Pancreas (tissue), 10 donors: Measurements from ENCODE around the gene EPG5. TPM values are rescaled to one million over a fixed set of nuclear protein-coding genes. Genes with fewer than 3 reads are reported as not detected.

Experiments used
- ATAC-seq, 4 donors: fragments of 200-7000 bp; cut with Tn5 transposase; one replicate each; pipeline versions ENCODE4 v1.8.0 to v1.9.1; 2020; ENCODE audit warnings: mild to moderate bottlenecking in 4 of 4, moderate library complexity in 4 of 4
- DNase-seq, 6 donors: peaks; one replicate each; pipeline ENCODE4 v3.0.0-alpha.2; 2020
- FAIRE-seq: peaks from 2 replicates; lab custom pipeline; 2012; peaks lifted over from hg19 to GRCh38; lab: Jason Lieb, UNC
- H3K27ac ChIP-seq, 4 donors: fragments of 200-600 bp; sonication (generic); 1 replicate in 3 of 4; 2 replicates in 1 of 4; pipeline versions ENCODE4 v1.5.0 to v1.8.0; 2020
- H3K27me3 ChIP-seq, 4 donors: fragments of 200-600 bp; one replicate each; pipeline ENCODE4 v1.8.0; 2021
- H3K36me3 ChIP-seq, 3 donors: fragments of 200-600 bp; sonication (generic) in 1 of 3; one replicate each; pipeline versions ENCODE4 v1.5.0 to v1.8.0; 2020 to 2021
- H3K4me1 ChIP-seq, 3 donors: fragments of 200-600 bp; one replicate each; pipeline ENCODE4 v1.8.0; 2021
- H3K4me3 ChIP-seq, 4 donors: fragments of 200-600 bp; sonication (generic) in 2 of 4; one replicate each; pipeline versions ENCODE4 v1.5.0 to v1.8.0; 2020 to 2021
- H3K9me3 ChIP-seq, 4 donors: fragments of 200-600 bp; one replicate each; pipeline ENCODE4 v1.8.0; 2021
- WGBS, 2 donors: extraction: QIAGEN DNeasy Blood & Tissue Kit; methylation state at CpG; one replicate each; pipeline ENCODE4 v1.1.7; 2013; 5-methylcytosine and 5-hydroxymethylcytosine counted together
- intact Hi-C, 3 donors: fragments of 100-400 bp; cut with DNase I; formaldehyde crosslinking; loops; one replicate each; pipeline versions ENCODE4 v1.11.1 to v1.14.2; 2022
- polyA plus RNA-seq, 2 donors: library from polyadenylated mRNA; stranded (reverse); fragments of 200-250 nt; gene quantifications; one replicate each; pipeline ENCODE4 v1.2.3, GENCODE V29; 2013
- total RNA-seq, 6 donors: library from RNA; stranded (reverse); fragmentation: NEBNext Ultra II Directional in 4 of 6; extraction: Animal tissue kit (Norgen Biotek cat#: 25700) in 4 of 6; gene quantifications; one replicate each; pipeline versions ENCODE4 v1.2.1 to v1.2.4, GENCODE V29; 2021 to 2023
- TF ChIP-seq, protein P1 (sequence below), 4 donors: fragments of 200-600 bp; sonication (generic) in 3 of 4; IDR thresholded peaks; one replicate each; pipeline versions ENCODE4 v1.5.0 to v1.8.0; 2021; ENCODE audit warnings: antibody characterized with exemption in 4 of 4
- donor health status: healthy with polysubstance abuse.
- donor health status: DM: no; HTN: no; CAD: no; lungs with moderate emphysema.
- donor health status: DM: no; HTN: no; CAD: no.
- donor health status: control.
- donor health status: control.
- donor health status: Bipolar disorder and iron deficiency.
- donor health status: DM: yes; HTN: yes; CAD: no.
- donor health status: DM: no; HTN: no; CAD: no.
- donor health status: DM: no; HTN: no; CAD: no.
- donor health status: DM: yes; HTN: yes; CAD: no.

The EPG5 gene
- total and polyA plus RNA-seq, 8 donors: 4.9 to 18.4 (median 10.1) TPM

DNA sequence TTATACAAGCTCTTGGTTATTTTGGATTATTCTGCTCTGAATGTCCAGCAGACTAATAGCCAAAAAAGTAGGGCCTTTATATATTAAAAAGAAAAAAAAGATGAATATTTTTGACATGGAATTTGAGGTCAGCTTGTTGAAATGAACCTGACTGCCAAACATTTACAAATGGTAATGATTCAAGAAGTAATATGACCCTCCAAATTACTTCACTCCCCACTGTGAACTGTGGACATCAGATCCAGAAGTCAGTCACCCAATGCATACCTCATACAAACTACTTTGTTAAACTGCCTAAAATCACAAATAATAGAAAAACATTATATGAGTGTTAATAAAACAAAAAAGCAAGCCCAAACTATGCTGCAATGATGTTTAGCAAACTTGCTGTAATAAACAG, 10.0 kb downstream of the EPG5 start:
- FAIRE-seq (no peak), ATAC-seq (no peak), DNase-seq (no peak)
- Histone ChIP-seq H3K27ac (no peak overlapping the region), H3K9me3 (no peaks in the 10 kb centered on the region), H3K4me1 (peaks cover 0 to 3% (median 0%) of the 10 kb centered on the region in 3 donors), H3K36me3 (peaks cover 0 to 24% (median 4%) of the 10 kb centered on the region in 3 donors), H3K4me3 (no peak overlapping the region), H3K27me3 (no peaks in the 10 kb centered on the region)
- TF ChIP-seq, protein P1, sequence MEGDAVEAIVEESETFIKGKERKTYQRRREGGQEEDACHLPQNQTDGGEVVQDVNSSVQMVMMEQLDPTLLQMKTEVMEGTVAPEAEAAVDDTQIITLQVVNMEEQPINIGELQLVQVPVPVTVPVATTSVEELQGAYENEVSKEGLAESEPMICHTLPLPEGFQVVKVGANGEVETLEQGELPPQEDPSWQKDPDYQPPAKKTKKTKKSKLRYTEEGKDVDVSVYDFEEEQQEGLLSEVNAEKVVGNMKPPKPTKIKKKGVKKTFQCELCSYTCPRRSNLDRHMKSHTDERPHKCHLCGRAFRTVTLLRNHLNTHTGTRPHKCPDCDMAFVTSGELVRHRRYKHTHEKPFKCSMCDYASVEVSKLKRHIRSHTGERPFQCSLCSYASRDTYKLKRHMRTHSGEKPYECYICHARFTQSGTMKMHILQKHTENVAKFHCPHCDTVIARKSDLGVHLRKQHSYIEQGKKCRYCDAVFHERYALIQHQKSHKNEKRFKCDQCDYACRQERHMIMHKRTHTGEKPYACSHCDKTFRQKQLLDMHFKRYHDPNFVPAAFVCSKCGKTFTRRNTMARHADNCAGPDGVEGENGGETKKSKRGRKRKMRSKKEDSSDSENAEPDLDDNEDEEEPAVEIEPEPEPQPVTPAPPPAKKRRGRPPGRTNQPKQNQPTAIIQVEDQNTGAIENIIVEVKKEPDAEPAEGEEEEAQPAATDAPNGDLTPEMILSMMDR (IDR thresholded peaks at IDR 0.05): no peak
- intact Hi-C loops: loop anchor here in 1 of 3 donors (10.0 kb wide), 1 partner anchor 792 kb away; no protein-coding TSS in a partner anchor

DNA sequence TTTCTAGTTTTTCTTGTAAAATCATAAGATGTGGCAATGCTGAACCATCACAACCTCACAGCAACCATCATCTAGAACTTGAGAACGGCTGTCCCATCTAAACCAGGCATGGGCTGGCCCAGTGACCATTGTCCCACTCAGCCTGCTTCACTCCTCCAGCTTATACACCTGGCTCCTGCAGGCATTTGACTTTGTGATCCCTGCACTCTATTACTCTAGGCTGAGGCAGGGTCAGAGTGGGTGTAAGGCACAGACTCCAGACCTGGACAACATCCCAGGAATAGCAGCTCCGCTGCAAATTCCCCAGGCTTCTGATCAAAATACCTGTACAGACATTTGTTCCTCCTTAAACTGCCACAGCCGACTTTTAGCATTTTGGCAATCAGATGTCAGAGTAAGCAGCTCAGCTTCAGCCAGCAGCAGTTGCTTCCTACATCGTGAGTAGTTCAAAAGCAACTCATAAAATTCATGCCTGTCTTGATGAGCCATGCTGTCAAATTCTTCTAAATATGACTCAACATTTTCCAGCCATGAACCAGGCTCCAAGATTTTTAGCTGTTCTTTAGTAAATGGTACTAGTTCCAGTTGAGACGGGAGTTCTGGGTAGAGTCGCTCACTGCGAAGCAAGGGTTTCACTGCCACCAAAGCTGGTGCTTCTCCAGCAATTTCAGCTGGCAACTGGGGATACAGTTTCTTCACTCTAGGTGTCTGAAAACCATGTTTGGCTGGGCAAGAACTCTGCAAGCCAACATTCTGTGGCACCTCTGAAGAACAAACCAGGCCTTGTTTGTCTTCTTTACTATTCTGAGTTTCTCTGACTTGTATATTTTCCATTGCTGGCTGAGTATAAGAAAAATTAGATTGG, 12.8 kb downstream of the EPG5 start:
- WGBS, 2 donors: 89 to 94% methylated on average over 7 of the region's 7 CpGs
- FAIRE-seq: no peak
- intact Hi-C loops: loop anchor here in 1 of 3 donors (10.0 kb wide), 1 partner anchor 790 kb away; no protein-coding TSS in a partner anchor
- TF ChIP-seq, protein P1 (IDR thresholded peaks at IDR 0.05): no peak
- no peak for ATAC-seq
- Histone ChIP-seq H3K9me3 (no peaks in the 10 kb centered on the region), H3K27ac (no peak overlapping the region), H3K4me3 (no peak overlapping the region), H3K4me1 (no peaks in the 10 kb centered on the region), H3K36me3 (peaks cover 0 to 30% (median 4%) of the 10 kb centered on the region in 3 donors), H3K27me3 (no peaks in the 10 kb centered on the region)
- DNase-seq: no peak

DNA sequence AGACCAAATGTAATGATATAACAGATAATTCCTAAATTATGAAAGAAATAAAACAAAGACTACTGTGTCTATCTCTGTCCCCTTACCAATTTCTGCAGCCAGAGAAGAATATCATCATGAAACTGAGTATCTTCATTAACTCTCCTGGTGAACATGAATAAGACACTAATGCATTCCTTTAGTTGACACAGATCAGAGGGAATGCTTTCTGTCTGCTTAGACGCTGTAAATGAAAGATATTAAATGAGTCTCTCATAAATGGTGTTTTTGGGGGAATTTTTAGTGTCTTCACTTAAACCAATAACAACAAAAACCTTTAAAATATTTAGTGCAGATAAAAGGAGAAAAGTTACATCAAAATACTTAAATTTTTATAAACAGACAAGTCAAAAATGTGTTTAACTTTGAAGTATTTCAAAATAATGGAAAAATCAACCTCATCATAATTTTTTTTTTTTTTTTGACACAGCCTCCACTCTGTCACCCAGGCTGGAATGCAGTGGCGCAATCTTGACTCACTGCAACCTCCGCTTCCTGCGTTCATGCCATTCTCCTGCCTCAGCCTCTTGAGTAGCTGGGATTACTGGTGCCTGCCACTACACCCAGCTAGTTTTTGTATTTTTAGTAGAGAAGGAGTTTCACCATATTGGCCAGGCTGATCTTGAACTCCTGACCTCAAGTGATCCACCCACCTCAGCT, 16.0 kb downstream of the EPG5 start:
- no peak overlapping the region for H3K27ac ChIP-seq
- WGBS, 2 donors: 92% methylated on average over 4 of the region's 4 CpGs
- no peaks in the 10 kb centered on the region for H3K9me3 ChIP-seq
- DNase-seq (no peak), FAIRE-seq (no peak), ATAC-seq (no peak)
- H3K36me3 ChIP-seq: peaks cover 8 to 58% (median 17%) of the 10 kb centered on the region in 3 donors
- H3K4me1 ChIP-seq: no peaks in the 10 kb centered on the region
- intact Hi-C loops: loop anchor here in 1 of 3 donors (10.0 kb wide), 1 partner anchor 786 kb away; no protein-coding TSS in a partner anchor
- no peaks in the 10 kb centered on the region for H3K27me3 ChIP-seq
- TF ChIP-seq, protein P1 (IDR thresholded peaks at IDR 0.05): no peak
- no peak overlapping the region for H3K4me3 ChIP-seq

DNA sequence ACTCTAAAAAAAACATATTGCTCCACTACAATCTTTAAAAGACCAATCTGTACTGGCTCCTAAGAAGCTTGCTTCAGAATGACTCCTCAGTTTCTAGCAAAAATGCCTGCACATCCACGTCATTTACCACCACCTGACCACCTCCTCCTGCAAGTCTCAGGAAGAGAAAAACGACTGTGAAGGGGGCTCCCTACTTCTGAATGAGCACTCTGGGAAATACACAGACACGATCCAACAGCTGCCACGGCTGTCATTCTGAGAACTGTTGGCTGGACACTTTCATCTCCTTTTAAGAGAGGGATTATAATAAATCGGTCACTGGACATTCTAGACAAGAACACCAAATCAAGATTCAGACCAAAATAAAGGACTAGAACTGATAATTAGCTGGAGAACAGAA, 21.5 kb downstream of the EPG5 start:
- no peak overlapping the region for H3K27ac ChIP-seq
- FAIRE-seq: no peak
- no peaks in the 10 kb centered on the region for H3K4me1 ChIP-seq
- DNase-seq: no peak
- peaks cover 4 to 80% (median 37%) of the 10 kb centered on the region in 3 donors for H3K36me3 ChIP-seq
- no peak for ATAC-seq
- TF ChIP-seq, protein P1 (IDR thresholded peaks at IDR 0.05): no peak
- no peaks in the 10 kb centered on the region for H3K9me3 ChIP-seq
- no peaks in the 10 kb centered on the region for H3K27me3 ChIP-seq
- 81 to 84% methylated on average over 5 of the region's 5 CpGs for WGBS, 2 donors
- intact Hi-C loops: no loop called here
- H3K4me3 ChIP-seq: no peak overlapping the region
